ENCODE results near the gene SERP2.
A peak's percentile ranks its signal among the peaks of the same experiment; 100 is the strongest.
"Not testable (repeated sequence)": the region's sequence is repeated elsewhere in the genome, so short reads cannot be mapped to it uniquely, and the experiment has no call there.

The SERP2 gene

DNA sequence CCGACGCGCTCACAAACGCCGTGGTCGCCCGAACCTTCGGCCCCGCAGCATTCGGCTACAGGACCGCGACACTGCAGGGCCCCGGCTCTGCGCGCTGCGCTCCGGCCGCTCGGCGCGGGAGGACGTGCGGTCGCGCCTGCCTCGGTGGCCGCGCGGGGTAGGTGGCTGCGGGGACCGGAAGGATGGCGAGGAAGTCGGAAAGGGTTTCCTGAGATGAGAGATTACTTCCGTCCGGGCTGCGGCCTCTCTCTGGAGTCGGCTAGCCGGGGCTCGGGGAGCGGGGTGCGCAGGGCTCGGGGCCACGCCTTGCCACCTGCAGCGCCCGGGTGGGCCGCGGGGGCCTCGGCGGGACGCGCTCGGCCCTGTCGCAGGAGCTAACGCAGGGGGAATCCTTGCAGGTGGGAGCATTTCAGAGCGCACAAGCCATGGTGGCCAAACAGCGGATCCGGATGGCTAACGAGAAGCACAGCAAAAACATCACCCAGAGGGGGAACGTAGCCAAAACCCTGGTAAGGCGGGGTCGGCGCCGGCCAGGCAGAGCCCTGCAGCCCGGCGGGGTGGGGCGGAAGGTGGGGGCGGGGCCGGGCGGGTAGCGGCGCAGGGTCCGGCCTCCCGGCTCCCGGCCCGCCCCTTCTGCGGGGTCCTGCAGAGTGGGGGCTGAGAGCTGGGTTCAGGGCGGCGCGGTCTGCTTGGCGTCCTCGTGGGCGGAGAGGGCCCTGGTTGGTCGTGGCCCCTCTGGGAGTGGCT lies at the start of gene SERP2:
Gene SERP2, plus strand, starts transcription at position 224 of the 747 bp plus-strand sequence. Its CDS starts 202 bp downstream, at position 426.
- DNase-seq: peak in 1 of 2 experiments; percentile 48

DNA sequence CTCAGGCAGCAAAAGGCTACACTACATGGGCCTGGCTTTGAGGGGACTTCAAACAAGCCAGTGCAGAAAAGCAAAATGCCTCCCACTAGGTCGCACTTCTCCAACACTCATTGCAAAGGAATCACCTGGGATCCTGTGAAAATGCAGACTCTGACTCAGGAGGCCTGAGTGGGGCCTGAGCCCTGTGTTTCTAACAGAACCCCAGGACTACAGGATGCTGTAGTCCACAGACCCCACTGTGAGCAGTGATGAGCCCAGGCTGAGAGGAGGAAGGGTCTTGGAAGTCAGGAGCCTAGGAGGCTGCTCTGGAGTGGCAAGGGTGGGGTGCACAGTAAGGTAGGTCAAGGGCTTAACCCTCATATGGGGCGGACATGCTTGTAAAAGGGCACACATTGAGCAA lies 46.7 kb upstream of the SERP2 start:
- no peak for DNase-seq

GRCh38 chr13:44329041-44329440 lies 44.6 kb upstream of the SERP2 start:
- DNase-seq: not testable (repeated sequence)

DNA sequence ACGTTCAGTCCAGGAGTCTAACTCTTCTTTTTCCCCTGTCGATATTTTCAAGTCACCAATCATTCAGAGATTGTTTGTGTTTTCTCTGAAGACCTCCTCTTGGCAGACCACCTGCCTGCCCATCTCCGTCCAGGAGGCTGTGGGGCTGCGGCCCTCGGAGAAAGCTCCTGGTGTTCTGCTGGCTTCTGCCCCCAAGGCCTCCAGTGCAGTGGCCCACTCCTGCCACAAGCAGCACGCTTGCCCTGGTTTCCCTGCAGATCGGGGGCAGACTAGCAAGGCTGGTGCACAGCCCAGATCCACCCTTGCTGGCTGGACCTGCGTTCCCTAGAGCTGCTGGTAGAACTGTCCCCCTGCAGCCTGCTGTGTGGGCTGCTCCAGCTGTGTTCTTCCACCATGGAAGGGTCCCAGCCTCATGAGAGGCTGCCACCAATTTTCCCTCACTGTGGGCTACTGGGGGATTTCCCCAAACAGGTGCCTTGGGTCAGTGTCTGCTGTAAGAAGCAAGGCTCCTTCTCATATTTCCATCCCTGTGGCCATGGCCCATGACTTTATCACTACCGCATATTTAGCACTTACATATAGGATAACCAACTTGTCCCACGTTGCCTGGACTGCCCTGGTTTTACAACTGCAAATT lies 43.6 kb upstream of the SERP2 start:
- no peak for DNase-seq

DNA sequence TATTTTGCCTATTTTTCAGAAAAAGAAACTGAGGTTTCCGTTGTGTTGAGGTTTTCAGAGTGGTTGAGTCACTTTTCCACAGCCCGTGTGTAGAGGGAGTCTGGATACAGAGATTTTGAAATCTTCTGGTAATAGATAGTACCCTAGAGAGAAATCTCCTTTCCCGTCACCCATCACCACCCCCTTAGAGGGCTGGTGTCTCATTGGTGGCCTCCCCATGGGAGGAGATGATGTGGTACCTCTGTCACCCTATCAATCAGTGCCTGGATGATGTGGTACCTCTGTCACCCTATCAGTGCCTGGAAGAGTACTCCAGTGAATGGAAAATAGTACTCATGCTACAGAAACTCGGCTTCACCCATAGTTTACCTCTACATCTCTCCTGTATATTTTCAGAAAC lies 42.2 kb upstream of the SERP2 start:
- no peak for DNase-seq

- DNase-seq: peak in 1 of 2 experiments; percentile 18
These were observed 41.4 kb upstream of the SERP2 start for GRCh38 chr13:44331912-44332851.

DNA sequence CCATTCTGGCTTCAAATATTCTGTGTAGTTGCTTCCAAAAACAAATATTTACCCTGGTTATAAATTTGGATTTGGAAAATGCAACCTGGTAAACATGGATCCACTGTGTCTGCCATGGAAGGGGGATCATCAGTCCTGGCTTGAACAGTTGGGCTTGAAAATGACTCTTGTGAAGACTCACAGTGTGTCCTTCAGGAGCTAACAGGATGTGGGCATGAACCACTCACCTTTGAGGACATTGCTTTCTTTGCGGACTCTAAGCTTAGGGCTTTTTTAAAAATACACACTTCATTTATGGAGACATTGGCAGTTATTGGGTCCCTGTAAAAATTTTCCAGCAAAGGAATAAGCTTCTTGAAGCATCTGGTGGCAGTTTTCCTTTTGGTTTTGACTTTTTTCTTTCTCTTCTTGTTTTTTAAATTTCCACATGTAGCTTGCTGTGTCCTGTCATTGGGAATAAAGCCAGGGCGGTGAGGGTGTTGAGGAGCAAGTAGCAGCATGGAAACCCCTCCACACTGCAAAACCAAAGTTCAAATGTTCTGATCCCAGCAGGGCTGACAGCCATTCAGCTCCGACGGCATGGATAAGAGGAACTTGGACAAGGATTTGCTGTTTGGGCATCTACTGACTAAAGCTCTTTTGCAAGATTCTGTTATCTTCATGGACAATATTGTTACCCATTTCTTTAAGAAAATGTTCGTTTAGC lies 39.5 kb upstream of the SERP2 start:
- DNase-seq: no peak

GRCh38 chr13:44334751-44335150 lies 38.9 kb upstream of the SERP2 start:
- DNase-seq: no peak

GRCh38 chr13:44336934-44337333 lies 36.7 kb upstream of the SERP2 start:
- DNase-seq: no peak

- DNase-seq: no peak
These were observed 36.0 kb upstream of the SERP2 start for GRCh38 chr13:44337581-44337980.

DNA sequence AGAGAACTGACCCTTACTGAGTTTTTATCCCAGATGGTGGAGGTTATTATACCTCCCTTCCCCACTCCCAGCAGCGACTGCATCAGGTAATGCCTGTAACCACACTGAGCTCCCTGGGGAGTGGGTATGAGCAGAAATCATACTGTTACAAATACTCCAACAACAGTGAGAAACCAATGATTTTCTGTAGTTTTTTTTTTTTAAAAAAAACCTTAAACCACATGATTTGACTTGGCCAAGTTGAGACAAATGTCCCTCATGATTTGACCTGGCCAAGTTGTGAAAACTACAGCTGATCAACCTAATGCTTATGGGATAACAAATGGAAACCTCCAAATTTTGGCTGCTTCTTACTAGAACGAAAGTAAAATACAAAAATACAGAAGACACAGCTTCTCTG lies 33.1 kb upstream of the SERP2 start:
- DNase-seq: no peak

DNA sequence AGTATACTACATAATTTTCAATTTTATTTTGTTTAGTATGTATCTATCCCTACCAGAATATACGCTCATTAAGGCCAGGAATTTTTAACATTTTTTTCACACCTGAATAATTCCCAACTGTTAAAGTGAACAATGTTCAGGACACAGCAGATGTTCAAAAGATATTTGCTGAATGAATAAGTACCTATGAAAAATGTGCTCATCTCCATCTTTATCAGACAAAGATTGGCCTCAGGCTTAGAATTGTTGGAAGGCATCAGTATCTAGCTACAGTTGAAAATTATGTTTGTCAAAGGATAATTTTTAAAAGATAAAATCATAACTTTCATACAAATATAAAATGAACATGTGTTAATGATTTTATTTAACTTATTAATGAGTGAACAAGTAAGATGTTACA lies 30.9 kb upstream of the SERP2 start:
- no peak for DNase-seq

- no peak for DNase-seq
These were observed 27.1 kb upstream of the SERP2 start for GRCh38 chr13:44346534-44346933.

DNA sequence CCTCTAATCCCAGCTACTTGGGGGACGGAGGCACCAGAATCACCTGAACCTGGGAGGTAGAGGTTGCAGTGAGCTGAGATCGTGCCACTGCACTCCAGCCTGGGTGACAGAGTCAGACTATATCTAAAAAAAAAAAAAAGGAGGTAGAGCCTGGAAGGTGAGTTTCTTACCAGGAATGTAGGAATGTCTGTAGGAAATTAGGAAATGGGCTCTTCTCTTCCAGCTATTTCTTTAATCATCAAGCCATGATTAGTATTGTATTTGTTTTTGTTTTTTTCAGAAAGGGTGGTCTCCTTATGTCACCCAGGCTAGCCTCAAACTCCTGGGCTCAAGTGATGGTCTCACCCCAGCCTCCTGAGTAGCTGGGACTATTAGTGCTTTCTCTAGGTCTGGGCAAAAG lies 26.3 kb upstream of the SERP2 start:
- no peak for DNase-seq

DNA sequence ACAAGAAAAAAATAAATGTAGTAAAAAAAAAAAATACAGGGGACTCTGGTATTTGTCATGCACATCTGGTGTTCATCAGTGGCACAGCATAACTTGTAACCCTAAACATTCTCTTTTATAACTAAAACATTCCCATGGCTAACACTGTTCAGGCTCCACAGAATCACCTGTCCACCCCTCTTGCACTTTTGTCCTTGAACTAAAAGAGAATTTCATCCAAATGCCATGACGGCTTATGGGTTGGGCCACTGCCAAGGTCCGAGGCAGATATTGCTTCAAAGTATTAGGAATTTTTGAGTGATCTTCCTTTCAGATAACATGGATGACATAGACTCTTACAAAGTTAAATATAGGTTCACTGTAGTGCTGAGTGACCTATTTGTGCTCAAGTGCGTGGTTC lies 25.7 kb upstream of the SERP2 start:
- no peak for DNase-seq

GRCh38 chr13:44350775-44351504 lies 22.7 kb upstream of the SERP2 start:
- no peak for DNase-seq

- no peak for DNase-seq
These were observed 22.1 kb upstream of the SERP2 start for GRCh38 chr13:44351505-44351854.

GRCh38 chr13:44352202-44352601 lies 21.4 kb upstream of the SERP2 start:
- no peak for DNase-seq

GRCh38 chr13:44352671-44353070 lies 21.0 kb upstream of the SERP2 start:
- no peak for DNase-seq

DNA sequence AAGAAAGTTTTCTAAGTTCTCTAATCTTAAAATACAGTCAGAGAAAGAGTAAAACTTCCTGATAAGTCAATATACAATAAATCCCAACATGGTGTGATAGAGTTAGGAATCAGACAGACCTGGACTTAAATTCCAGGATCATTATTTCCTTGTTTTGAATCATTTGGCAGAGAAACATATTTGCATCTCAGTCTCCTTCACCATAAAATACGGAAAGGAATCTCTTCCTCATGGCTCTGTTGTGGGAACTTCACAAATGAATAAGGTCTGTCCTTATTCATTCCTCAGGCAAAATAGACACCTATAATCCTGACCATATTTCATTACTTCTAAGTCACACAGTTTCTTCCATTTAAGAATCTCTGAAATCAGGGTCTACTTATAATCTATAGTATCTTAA lies 19.3 kb upstream of the SERP2 start:
- DNase-seq: no peak

GRCh38 chr13:44354884-44355283 lies 18.7 kb upstream of the SERP2 start:
- DNase-seq: no peak

- no peak for DNase-seq
These were observed 18.0 kb upstream of the SERP2 start for GRCh38 chr13:44355621-44356020.

Measured in SHP77 (cell line).